OCI-LY7 (cell line): ENCODE data around the gene RNF217. TPM values are rescaled to one million over a fixed set of nuclear protein-coding genes. Genes with fewer than 3 reads are reported as not detected.

ENCODE experiments used
- BruUV-seq: library from RNA; stranded (reverse); fragments of 400-500 nt; replicated peaks from 2 replicates; lab custom pipeline; 2021; lab: Mats Ljungman, UMichigan
- CTCF ChIA-PET: fragments of 300-600 bp; sonication (Branson Sonifier 250); formaldehyde crosslinking; loops from one replicate; lab custom pipeline; 2022; ENCODE audit warnings: antibody characterized with exemption; ENCODE audit not compliant: unreplicated experiment; lab: Charles Lee
- POLR2A ChIA-PET: fragments of 300-600 bp; sonication (Branson Sonifier 250); formaldehyde crosslinking; loops from one replicate; lab custom pipeline; 2022; ENCODE audit warnings: antibody characterized with exemption; lab: Charles Lee
- DNase-seq: peaks from one replicate; pipeline ENCODE4 v3.0.0-alpha.2; 2015; ENCODE audit warnings: low spot score
- H2AFZ ChIP-seq: fragments of 200-600 bp; sonication (generic), shearing (Covaris generic); 2 replicates; pipeline ENCODE4 v1.6.1; 2014; ENCODE audit warnings: mild to moderate bottlenecking, antibody characterized with exemption, low read length, moderate library complexity
- H3K27ac ChIP-seq: fragments of 200-600 bp; sonication (generic); 2 replicates; pipeline ENCODE4 v1.5.1; 2014; ENCODE audit warnings: mixed run types, low read depth, mild to moderate bottlenecking, moderate library complexity, low read length, inconsistent platforms; ENCODE audit not compliant: poor library complexity, severe bottlenecking
- H3K36me3 ChIP-seq: fragments of 200-600 bp; sonication (generic); 2 replicates; pipeline ENCODE4 v1.6.1; 2014; ENCODE audit warnings: mild to moderate bottlenecking, antibody characterized with exemption, low read length, moderate library complexity, mixed read lengths; ENCODE audit not compliant: insufficient read depth
- H3K4me1 ChIP-seq: fragments of 200-600 bp; sonication (generic); 2 replicates; pipeline ENCODE4 v1.5.1; 2014; ENCODE audit warnings: mild to moderate bottlenecking, low read length; ENCODE audit not compliant: insufficient read depth, poor library complexity, severe bottlenecking
- H3K4me2 ChIP-seq: fragments of 200-600 bp; sonication (generic); 2 replicates; pipeline ENCODE4 v1.6.1; 2014; ENCODE audit warnings: mild to moderate bottlenecking, low read length
- H3K4me3 ChIP-seq: fragments of 200-600 bp; sonication (generic); 2 replicates; pipeline ENCODE4 v1.5.1; 2014; ENCODE audit warnings: mild to moderate bottlenecking, low read depth, low read length; ENCODE audit not compliant: poor library complexity, severe bottlenecking
- H3K79me2 ChIP-seq: fragments of 200-600 bp; sonication (generic); 2 replicates; pipeline ENCODE4 v1.6.1; 2016; ENCODE audit warnings: low read depth, mild to moderate bottlenecking, low read length, moderate library complexity, mixed read lengths; ENCODE audit not compliant: insufficient read depth
- H3K9me2 ChIP-seq: fragments of 200-600 bp; sonication (generic); 2 replicates; pipeline ENCODE4 v1.6.1; 2016; ENCODE audit warnings: mild to moderate bottlenecking, low read length, mixed read lengths; ENCODE audit not compliant: insufficient read depth
- H3K9me3 ChIP-seq: fragments of 200-600 bp; sonication (generic); 2 replicates; pipeline ENCODE4 v1.6.1; 2014; ENCODE audit warnings: mild to moderate bottlenecking, mixed run types, low read length, mixed read lengths
- H4K20me1 ChIP-seq: fragments of 200-600 bp; sonication (generic); 2 replicates; pipeline ENCODE4 v1.6.1; 2014; ENCODE audit warnings: mild to moderate bottlenecking, antibody characterized with exemption, low read length, moderate library complexity, mixed read lengths; ENCODE audit not compliant: insufficient read depth
- EZH2phosphoT487 ChIP-seq: fragments of 200-600 bp; sonication (generic); IDR thresholded peaks from 2 replicates; pipeline ENCODE4 v1.6.1; 2018; ENCODE audit warnings: low read depth, borderline replicate concordance, mild to moderate bottlenecking, mixed run types, antibody characterized with exemption, low read length, moderate library complexity, mixed read lengths
- intact Hi-C: fragments of 100-400 bp; cut with micrococcal nuclease; formaldehyde crosslinking; loops from one replicate; pipeline ENCODE4 v1.10.0; 2022; ENCODE audit not compliant: unreplicated experiment
- total RNA-seq, 2 experiments: library from RNA; depleted of rRNA in 1 of 2; stranded (reverse); fragments of >200 nt in 1 of 2; shearing (Covaris generic) in 1 of 2; gene quantifications; 2 replicates each; pipeline ENCODE4 v1.2.3, GENCODE V29; 2014 to 2022
- TF ChIP-seq, protein P1 (sequence below): fragments of 200-600 bp; sonication (generic); conservative IDR thresholded peaks from 2 replicates; pipeline ENCODE4 v1.5.1; 2014; ENCODE audit warnings: mild to moderate bottlenecking, antibody characterized with exemption, low read length, moderate library complexity, mixed read lengths

RNF217 gene
- total RNA-seq, 2 experiments from 2014 or later = not detected

DNA sequence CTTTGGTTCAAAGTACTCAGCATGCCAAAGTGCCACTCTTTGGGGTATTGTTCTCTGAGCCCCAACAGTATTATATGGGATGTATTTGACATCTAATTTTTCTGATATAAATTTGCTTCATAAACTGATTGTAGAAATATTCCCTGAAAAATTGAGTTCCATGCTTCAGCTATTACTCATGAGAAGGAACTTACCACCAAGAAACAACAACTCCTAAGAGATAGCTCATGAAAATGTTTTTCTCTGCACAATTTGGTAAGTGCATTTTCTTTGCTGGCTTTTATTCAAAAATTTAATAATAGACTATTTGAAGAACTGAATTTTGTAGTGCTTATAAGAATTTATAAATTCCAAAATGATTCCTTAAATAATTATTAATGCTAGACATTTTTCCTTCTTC is 178.6 kb downstream of the RNF217 start:
- H3K4me2 ChIP-seq = no peak overlapping the region
- H3K27ac ChIP-seq = no peak overlapping the region
- no peak overlapping the region for H2AFZ ChIP-seq
- H3K4me3 ChIP-seq = no peak overlapping the region
- CTCF ChIA-PET = no interaction called here
- H3K36me3 ChIP-seq = no peaks in the 10 kb centered on the region
- no TSS peak for BruUV-seq
- H3K79me2 ChIP-seq = no peaks in the 10 kb centered on the region
- H4K20me1 ChIP-seq = no peaks in the 10 kb centered on the region
- DNase-seq = no peak
- H3K9me2 ChIP-seq = no peaks in the 10 kb centered on the region
- H3K9me3 ChIP-seq = no peaks in the 10 kb centered on the region
- intact Hi-C loops = no loop called here
- TF ChIP-seq, protein P1, sequence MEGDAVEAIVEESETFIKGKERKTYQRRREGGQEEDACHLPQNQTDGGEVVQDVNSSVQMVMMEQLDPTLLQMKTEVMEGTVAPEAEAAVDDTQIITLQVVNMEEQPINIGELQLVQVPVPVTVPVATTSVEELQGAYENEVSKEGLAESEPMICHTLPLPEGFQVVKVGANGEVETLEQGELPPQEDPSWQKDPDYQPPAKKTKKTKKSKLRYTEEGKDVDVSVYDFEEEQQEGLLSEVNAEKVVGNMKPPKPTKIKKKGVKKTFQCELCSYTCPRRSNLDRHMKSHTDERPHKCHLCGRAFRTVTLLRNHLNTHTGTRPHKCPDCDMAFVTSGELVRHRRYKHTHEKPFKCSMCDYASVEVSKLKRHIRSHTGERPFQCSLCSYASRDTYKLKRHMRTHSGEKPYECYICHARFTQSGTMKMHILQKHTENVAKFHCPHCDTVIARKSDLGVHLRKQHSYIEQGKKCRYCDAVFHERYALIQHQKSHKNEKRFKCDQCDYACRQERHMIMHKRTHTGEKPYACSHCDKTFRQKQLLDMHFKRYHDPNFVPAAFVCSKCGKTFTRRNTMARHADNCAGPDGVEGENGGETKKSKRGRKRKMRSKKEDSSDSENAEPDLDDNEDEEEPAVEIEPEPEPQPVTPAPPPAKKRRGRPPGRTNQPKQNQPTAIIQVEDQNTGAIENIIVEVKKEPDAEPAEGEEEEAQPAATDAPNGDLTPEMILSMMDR = no peak
- TF ChIP-seq EZH2phosphoT487 = no peak
- POLR2A ChIA-PET = interaction anchor here (0.6 to 1.3 kb wide), 2 partner anchors 10 to 269 kb away, joined by 3 read pairs; no protein-coding TSS in a partner anchor
- no peaks in the 10 kb centered on the region for H3K4me1 ChIP-seq

Other genes starting within 250 kb of the RNF217 start
- not detected in 2 replicates for gene TPD52L1, start 191.3 kb downstream of the RNF217 start, total RNA-seq (2014; rRNA removed; shearing (Covaris generic))
- gene TPD52L1, start 191.3 kb downstream of the RNF217 start, total RNA-seq (2022) = not detected in 2 replicates